ENCODE measurements around the gene PIR. TPM values are rescaled to one million over a fixed set of nuclear protein-coding genes. Genes with fewer than 3 reads are reported as not detected.

Gene PIR
- total and polyA plus RNA-seq, 9 of the 15 experiments (the other 6 are each of a cell fraction or from before 2014, with no cell fraction given): 7.5 to 29.8 (median 11.5) TPM

- no TSS peak for BruUV-seq (replicated peaks)
- H3K4me2 ChIP-seq (ENCODE audit: insufficient read depth, low read length): no peak overlapping the region
- CTCF ChIA-PET (ENCODE audit: low intra/inter-chr PET ratio): interaction anchor here (4.3 kb wide), 1 partner anchor 91 kb away, joined by 36 read pairs; no protein-coding TSS in a partner anchor
- POLR2A ChIA-PET: no interaction called here
- no peak for FAIRE-seq
- no peak for DNase-seq (ENCODE audit: extremely low read depth in 1 of 4, low spot score in 3 of 4)
- no peak overlapping the region for H3K4me3 ChIP-seq
- H3K36me3 ChIP-seq (ENCODE audit: control insufficient read depth, insufficient read depth, low read length): peaks cover 3% of the 10 kb centered on the region; the same call in 1 of the 3 replicates
- no peaks in the 10 kb centered on the region for H3K9me1 ChIP-seq (ENCODE audit: control insufficient read depth, insufficient read depth, low read length)
- no peak overlapping the region for H3K9ac ChIP-seq (ENCODE audit: insufficient read depth in 1 of 2, low read depth in 2 of 2, low read length in 2 of 2)
- no peak for ATAC-seq
- no peak overlapping the region for H3K27ac ChIP-seq (ENCODE audit: extremely low read depth, low read depth, low read length)
- intact Hi-C loops (cut with micrococcal nuclease): loop anchor here (5.0 kb wide), 1 partner anchor 173 kb away; no protein-coding TSS in a partner anchor
- in situ Hi-C loops (cut with MboI): loop anchor here (5.0 to 25.0 kb wide), 3 partner anchors 93 to 191 kb away; partner anchors contain the start of genes CLTRN and PIGA
- H4K20me1 ChIP-seq (replicated peaks; ENCODE audit: control insufficient read depth, insufficient read depth, low read length): no peaks in the 10 kb centered on the region
- no peaks in the 10 kb centered on the region for H3K9me3 ChIP-seq (replicated peaks; ENCODE audit: control insufficient read depth, insufficient read depth, low read depth, low read length)
- H2AFZ ChIP-seq (ENCODE audit: low read depth, low read length): no peak overlapping the region
- WGBS (ENCODE audit: insufficient coverage, low coverage, missing lambda C conversion rate): 71% methylated on average over 4 of the region's 4 CpGs
- TF ChIP-seq NFYB (IDR thresholded peaks at IDR 0.05; ENCODE audit: extremely low read depth, insufficient read length) (no peak), KDM2B (CRISPR knock-in tag; IDR thresholded peaks at IDR 0.05) (no peak), FOXM1 (IDR thresholded peaks at IDR 0.05; ENCODE audit: low read depth) (no peak), FOXM1 (CRISPR knock-in tag; IDR thresholded peaks at IDR 0.05; ENCODE audit: low read depth) (no peak), E2F1 (CRISPR knock-in tag; IDR thresholded peaks at IDR 0.05) (no peak), TCF7 (IDR thresholded peaks at IDR 0.05; ENCODE audit: borderline replicate concordance) (no peak), HEY1 (CRISPR knock-in tag; IDR thresholded peaks at IDR 0.05; ENCODE audit: borderline replicate concordance) (no peak), TRIM25 (IDR thresholded peaks at IDR 0.05; ENCODE audit: borderline replicate concordance) (no peak), THRAP3 (IDR thresholded peaks at IDR 0.05; ENCODE audit: borderline replicate concordance) (no peak), KHSRP (IDR thresholded peaks at IDR 0.05) (no peak), ZNF133 (CRISPR knock-in tag; IDR thresholded peaks at IDR 0.05) (no peak)
- peaks cover 0 to 4% of the 10 kb centered on the region in 2 experiments; a peak in 1 of 5 replicates for H3K4me1 ChIP-seq (replicated peaks in 1 of 2; ENCODE audit: control insufficient read depth in 2 of 2, insufficient read depth in 2 of 2, low read length in 2 of 2)
- no peaks in the 10 kb centered on the region for H3K27me3 ChIP-seq (ENCODE audit: control insufficient read depth in 2 of 2, insufficient read depth in 2 of 2, low read length in 2 of 2)
- H3K79me2 ChIP-seq (ENCODE audit: control insufficient read depth, insufficient read depth, low read length): no peaks in the 10 kb centered on the region
Measured at GRCh38 chrX:15474028-15474427, 19.1 kb downstream of the PIR start.
